Naive thymus-derived CD4-positive, alpha-beta T cell (primary cell): ENCODE results near the gene SLC50A1. TPM values are rescaled to one million over a fixed set of nuclear protein-coding genes. Genes with fewer than 3 reads are reported as not detected.

Source experiments
- ATAC-seq: fragments of 150-1000 bp; cut with Tn5 transposase; 2 replicates; pipeline ENCODE4 v1.10.0; 2021; ENCODE audit warnings: mild to moderate bottlenecking, moderate library complexity
- CTCF ChIA-PET: fragments of 350-600 bp; sonication (Branson Sonifier 250); formaldehyde crosslinking; loops from one replicate; lab custom pipeline; 2021; ENCODE audit warnings: antibody characterized with exemption; lab: Charles Lee
- POLR2A ChIA-PET: fragments of 350-600 bp; sonication (Branson Sonifier 250); formaldehyde crosslinking; loops from one replicate; lab custom pipeline; 2021; ENCODE audit warnings: antibody characterized with exemption, inconsistent platforms; lab: Charles Lee
- DNase-seq, 9 donors: peaks; one replicate each; pipeline versions ENCODE4 v3.0.0 to v3.0.0-alpha.2; 2020 to 2022; ENCODE audit warnings: mixed read lengths in 1 of 9
- H3K27ac ChIP-seq: one replicate; pipeline ENCODE4 v1.7.0; 2013; ENCODE audit warnings: mild to moderate bottlenecking, low read depth, low read length, moderate library complexity
- H3K27me3 ChIP-seq, 2 donors: one replicate each; pipeline ENCODE4 v1.7.0; 2013; ENCODE audit warnings: low read length in 2 of 2, mild to moderate bottlenecking in 2 of 2, moderate library complexity in 2 of 2; ENCODE audit not compliant: control insufficient read depth in 2 of 2, insufficient read depth in 2 of 2
- H3K36me3 ChIP-seq, 3 experiments: 1 replicate in 2 of 3; 2 replicates in 1 of 3; pipeline ENCODE4 v1.7.0; 2013; ENCODE audit warnings: low read length in 3 of 3, mild to moderate bottlenecking in 3 of 3, moderate library complexity in 1 of 3; ENCODE audit not compliant: insufficient read depth in 3 of 3, control insufficient read depth in 2 of 3
- H3K4me1 ChIP-seq, 2 donors: one replicate each; pipeline ENCODE4 v1.7.0; 2013; ENCODE audit warnings: low read length in 2 of 2, mild to moderate bottlenecking in 2 of 2, moderate library complexity in 1 of 2; ENCODE audit not compliant: control insufficient read depth in 2 of 2, insufficient read depth in 2 of 2
- H3K4me3 ChIP-seq: 2 replicates; pipeline ENCODE4 v1.7.0; 2013; ENCODE audit warnings: mild to moderate bottlenecking, low read length
- H3K9me3 ChIP-seq, 3 experiments: 1 replicate in 2 of 3; 2 replicates in 1 of 3; pipeline ENCODE4 v1.7.0; 2013; ENCODE audit warnings: low read length in 3 of 3; ENCODE audit not compliant: control insufficient read depth in 2 of 3
- H3K27ac Mint-ChIP-seq, 9 donors: one replicate each; pipeline ENCODE4 v1.8.0; 2020 to 2022; ENCODE audit warnings: mixed read lengths in 9 of 9, mild to moderate bottlenecking in 8 of 9, moderate library complexity in 5 of 9, inconsistent platforms in 2 of 9
- H3K27me3 Mint-ChIP-seq, 5 donors: one replicate each; pipeline ENCODE4 v1.8.0; 2021 to 2022; ENCODE audit warnings: mixed read lengths in 5 of 5, mild to moderate bottlenecking in 1 of 5
- H3K36me3 Mint-ChIP-seq, 5 donors: one replicate each; pipeline ENCODE4 v1.8.0; 2020 to 2022; ENCODE audit warnings: mixed read lengths in 5 of 5, mild to moderate bottlenecking in 3 of 5, inconsistent platforms in 1 of 5
- H3K4me1 Mint-ChIP-seq, 7 donors: one replicate each; pipeline ENCODE4 v1.8.0; 2020 to 2022; ENCODE audit warnings: mixed read lengths in 7 of 7, mild to moderate bottlenecking in 3 of 7, inconsistent platforms in 1 of 7
- H3K4me3 Mint-ChIP-seq, 10 donors: one replicate each; pipeline ENCODE4 v1.8.0; 2020 to 2022; ENCODE audit warnings: mild to moderate bottlenecking in 10 of 10, mixed read lengths in 10 of 10, moderate library complexity in 6 of 10, inconsistent platforms in 2 of 10
- H3K9me3 Mint-ChIP-seq, 11 donors: one replicate each; pipeline ENCODE4 v1.8.0; 2020 to 2022; ENCODE audit warnings: mixed read lengths in 11 of 11, mild to moderate bottlenecking in 4 of 11, inconsistent platforms in 1 of 11, moderate library complexity in 1 of 11
- intact Hi-C, 2 donors: fragments of 100-400 bp; cut with micrococcal nuclease; formaldehyde crosslinking; loops; one replicate each; pipeline ENCODE4 v1.15.1; 2023
- polyA plus RNA-seq, 2 donors: library from polyadenylated mRNA; unstranded; fragments of 300-500 nt; fragmentation: Illumina TruSeq; gene quantifications; one replicate each; pipeline ENCODE4 v1.2.3, GENCODE V29; 2021
- total RNA-seq, 6 experiments: library from RNA in 5 of 6; stranded (reverse) in 5 of 6; gene quantifications; 1 replicate in 5 of 6; 2 replicates in 1 of 6; pipeline ENCODE4 v1.2.3 and lab custom pipeline; 2021 to 2026

Gene SLC50A1
- total and polyA plus RNA-seq, 7 experiments from 2014 or later: 21.1 to 64.8 (median 26.6) TPM

GRCh38 chr1:155184351-155184811 is 48.7 kb downstream of the SLC50A1 start:
- Mint-ChIP-seq H3K27me3 (no peaks in the 10 kb centered on the region), H3K9me3 (peaks cover 0 to 3% (median 0%) of the 10 kb centered on the region in 11 donors), H3K4me3 (no peak overlapping the region), H3K4me1 (peaks cover 0 to 13% (median 7%) of the 10 kb centered on the region in 7 donors), H3K36me3 (peaks cover 0 to 10% (median 0%) of the 10 kb centered on the region in 5 donors), H3K27ac (no peak overlapping the region)
- Histone ChIP-seq H3K27ac (no peak overlapping the region), H3K36me3 (peaks cover 0 to 7% (median 0%) of the 10 kb centered on the region in 3 experiments), H3K9me3 (no peaks in the 10 kb centered on the region), H3K27me3 (no peaks in the 10 kb centered on the region), H3K4me3 (no peak overlapping the region), H3K4me1 (no peaks in the 10 kb centered on the region)
- DNase-seq (no peak), ATAC-seq (no peak)
- ChIA-PET CTCF (interaction anchor here (1.0 kb wide), 1 partner anchor 9 kb away, joined by 3 read pairs; no protein-coding TSS in a partner anchor), POLR2A (interaction anchor here (1.0 kb wide), 1 partner anchor 9 kb away, joined by 3 read pairs; no protein-coding TSS in a partner anchor)
- intact Hi-C loops: loop anchor here in 1 of 2 donors (1.0 kb wide), 1 partner anchor 9 kb away; no protein-coding TSS in a partner anchor

- ATAC-seq: peak; percentile 87
- no peaks in the 10 kb centered on the region for H3K27me3 Mint-ChIP-seq
- peaks cover 0 to 10% (median 0%) of the 10 kb centered on the region in 5 donors for H3K36me3 Mint-ChIP-seq
- Histone ChIP-seq H3K9me3 (no peaks in the 10 kb centered on the region), H3K36me3 (peaks cover 0 to under 1% (median 0%) of the 10 kb centered on the region in 3 experiments), H3K4me3 (no peak overlapping the region), H3K4me1 (no peaks in the 10 kb centered on the region), H3K27ac (no peak overlapping the region), H3K27me3 (no peaks in the 10 kb centered on the region)
- no peak overlapping the region for H3K4me3 Mint-ChIP-seq
- H3K9me3 Mint-ChIP-seq: peaks cover 0 to 3% (median 0%) of the 10 kb centered on the region in 11 donors
- peak overlapping the region in 1 of 9 donors; percentile 43 for H3K27ac Mint-ChIP-seq
- H3K4me1 Mint-ChIP-seq: peaks cover 0 to 13% (median 7%) of the 10 kb centered on the region in 7 donors
- ChIA-PET CTCF (interaction anchor here (1.0 kb wide), 1 partner anchor 42 kb away, joined by 3 read pairs; no protein-coding TSS in a partner anchor), POLR2A (interaction anchor here (1.0 kb wide), 1 partner anchor 8 kb away, joined by 3 read pairs; no protein-coding TSS in a partner anchor)
- DNase-seq: no peak
- intact Hi-C loops: loop anchor here in 1 of 2 donors (1.0 kb wide), 1 partner anchor 8 kb away; no protein-coding TSS in a partner anchor
Observed at GRCh38 chr1:155184835-155185782, 49.5 kb downstream of the SLC50A1 start.

GRCh38 chr1:155185783-155186066 is 50.1 kb downstream of the SLC50A1 start:
- H3K36me3 Mint-ChIP-seq: peaks cover 0 to 10% (median 0%) of the 10 kb centered on the region in 5 donors
- H3K4me3 ChIP-seq: no peak overlapping the region
- ChIA-PET POLR2A (interaction anchor here (0.6 to 0.8 kb wide), 2 partner anchors 38 to 57 kb away, joined by 3 read pairs; no protein-coding TSS in a partner anchor), CTCF (interaction anchor here (1.0 kb wide), 1 partner anchor 41 kb away, joined by 3 read pairs; no protein-coding TSS in a partner anchor)
- H3K4me1 Mint-ChIP-seq: peaks cover 0 to 13% (median 7%) of the 10 kb centered on the region in 7 donors
- H3K27me3 Mint-ChIP-seq: no peaks in the 10 kb centered on the region
- H3K27ac ChIP-seq: no peak overlapping the region
- DNase-seq (no peak), ATAC-seq (no peak)
- no peaks in the 10 kb centered on the region for H3K9me3 ChIP-seq
- peaks cover 0 to 3% (median 0%) of the 10 kb centered on the region in 11 donors for H3K9me3 Mint-ChIP-seq
- H3K27me3 ChIP-seq: no peaks in the 10 kb centered on the region
- peak overlapping the region in 1 of 9 donors; percentile 43 for H3K27ac Mint-ChIP-seq
- intact Hi-C loops: no loop called here
- H3K4me1 ChIP-seq: no peaks in the 10 kb centered on the region
- no peak overlapping the region for H3K4me3 Mint-ChIP-seq
- no peaks in the 10 kb centered on the region for H3K36me3 ChIP-seq

GRCh38 chr1:155186067-155186793 is 50.6 kb downstream of the SLC50A1 start:
- Mint-ChIP-seq H3K4me1 (peaks cover 0 to 13% (median 7%) of the 10 kb centered on the region in 7 donors), H3K27me3 (no peaks in the 10 kb centered on the region), H3K27ac (no peak overlapping the region), H3K36me3 (peaks cover 0 to 8% (median 0%) of the 10 kb centered on the region in 5 donors), H3K9me3 (peaks cover 0 to 3% (median 0%) of the 10 kb centered on the region in 11 donors), H3K4me3 (no peak overlapping the region)
- Histone ChIP-seq H3K27ac (no peak overlapping the region), H3K9me3 (no peaks in the 10 kb centered on the region), H3K4me3 (no peak overlapping the region), H3K27me3 (no peaks in the 10 kb centered on the region), H3K4me1 (no peaks in the 10 kb centered on the region), H3K36me3 (no peaks in the 10 kb centered on the region)
- ATAC-seq (no peak), DNase-seq (no peak)
- ChIA-PET POLR2A (interaction anchor here (0.6 to 0.8 kb wide), 2 partner anchors 38 to 57 kb away, joined by 3 read pairs; no protein-coding TSS in a partner anchor), CTCF (no interaction called here)
- intact Hi-C loops: no loop called here

GRCh38 chr1:155186794-155187455 is 51.3 kb downstream of the SLC50A1 start:
- ChIA-PET POLR2A (no interaction called here), CTCF (no interaction called here)
- no peak overlapping the region for H3K4me3 ChIP-seq
- no peak for DNase-seq
- peaks cover 0 to 3% (median 0%) of the 10 kb centered on the region in 11 donors for H3K9me3 Mint-ChIP-seq
- H3K27ac ChIP-seq: no peak overlapping the region
- intact Hi-C loops: no loop called here
- no peaks in the 10 kb centered on the region for H3K27me3 ChIP-seq
- no peaks in the 10 kb centered on the region for H3K36me3 ChIP-seq
- no peaks in the 10 kb centered on the region for H3K4me1 ChIP-seq
- peaks cover 0 to 13% (median 8%) of the 10 kb centered on the region in 7 donors for H3K4me1 Mint-ChIP-seq
- no peaks in the 10 kb centered on the region for H3K9me3 ChIP-seq
- no peaks in the 10 kb centered on the region for H3K27me3 Mint-ChIP-seq
- no peak overlapping the region for H3K4me3 Mint-ChIP-seq
- H3K36me3 Mint-ChIP-seq: peaks cover 0 to 9% (median 0%) of the 10 kb centered on the region in 5 donors
- H3K27ac Mint-ChIP-seq: peak overlapping the region in 4 of 9 donors; percentile 21 to 92 (median 61)
- no peak for ATAC-seq
